ENCODE measurements around the gene CTF1. TPM values are rescaled to one million over a fixed set of nuclear protein-coding genes. Genes with fewer than 3 reads are reported as not detected.
A peak's percentile ranks its signal among the peaks of the same experiment; 100 is the strongest.

CTF1 gene
- total RNA-seq, 1 donor from 2014 or later: 4.3 TPM

GRCh38 chr16:30912794-30913412 is 16.5 kb downstream of the CTF1 start:
- no peak overlapping the region for H3K4me3 ChIP-seq (ENCODE audit: low read depth, low read length)
- DNase-seq (ENCODE audit: low read depth): no peak
- TF ChIP-seq CTCF (conservative IDR thresholded peaks at IDR 0.05; ENCODE audit: low read depth, low read length): no peak

- no peak for DNase-seq (ENCODE audit: low read depth)
- TF ChIP-seq CTCF (conservative IDR thresholded peaks at IDR 0.05; ENCODE audit: low read depth, low read length): no peak
These were observed 18.4 kb downstream of the CTF1 start for GRCh38 chr16:30914830-30915229.

GRCh38 chr16:30918614-30919013 is 22.2 kb downstream of the CTF1 start:
- H3K4me3 ChIP-seq (ENCODE audit: low read depth, low read length): no peak overlapping the region
- TF ChIP-seq CTCF (conservative IDR thresholded peaks at IDR 0.05; ENCODE audit: low read depth, low read length): no peak
- no peak for DNase-seq (ENCODE audit: low read depth)

More at GRCh38 chr16:30914830-30915229, 18.4 kb downstream of the CTF1 start:
- H3K4me3 ChIP-seq (ENCODE audit: low read depth, low read length): no peak overlapping the region

- no peak for DNase-seq (ENCODE audit: low read depth)
- no peak overlapping the region for H3K4me3 ChIP-seq (ENCODE audit: low read depth, low read length)
- TF ChIP-seq CTCF (conservative IDR thresholded peaks at IDR 0.05; ENCODE audit: low read depth, low read length): no peak
These were observed 24.5 kb downstream of the CTF1 start for GRCh38 chr16:30920891-30921290.

- TF ChIP-seq CTCF (conservative IDR thresholded peaks at IDR 0.05; ENCODE audit: low read depth, low read length): no peak
- peak overlapping the region; percentile 51 for H3K4me3 ChIP-seq (ENCODE audit: low read depth, low read length)
- DNase-seq (ENCODE audit: low read depth): no peak
These were observed 25.0 kb downstream of the CTF1 start for GRCh38 chr16:30921459-30921747.

- peak; percentile 87 for TF ChIP-seq CTCF (conservative IDR thresholded peaks at IDR 0.05; ENCODE audit: low read depth, low read length)
- DNase-seq (ENCODE audit: low read depth): no peak
- H3K4me3 ChIP-seq (ENCODE audit: low read depth, low read length): peak overlapping the region; percentile 51
These were observed 25.5 kb downstream of the CTF1 start for GRCh38 chr16:30921748-30922419.

GRCh38 chr16:30922420-30922959 is 26.1 kb downstream of the CTF1 start:
- TF ChIP-seq CTCF (conservative IDR thresholded peaks at IDR 0.05; ENCODE audit: low read depth, low read length): no peak
- peak overlapping the region; percentile 70 for H3K4me3 ChIP-seq (ENCODE audit: low read depth, low read length)
- DNase-seq (ENCODE audit: low read depth): peak; percentile 95
